ENCODE data around the gene DPP10. TPM values are rescaled to one million over a fixed set of nuclear protein-coding genes. Genes with fewer than 3 reads are reported as not detected.
A peak's percentile ranks its signal among the peaks of the same experiment; 100 is the strongest.

Gene DPP10
- total RNA-seq, 2 donors from 2014 or later = not detected

- Mint-ChIP-seq H3K27me3 (ENCODE audit: low read depth) (no peaks in the 10 kb centered on the region), H3K27ac (no peak overlapping the region), H3K9me3 (peaks cover 2 to 5% of the 10 kb centered on the region in 2 donors)
Measured at GRCh38 chr2:114526841-114527240, 84.4 kb downstream of the DPP10 start.

GRCh38 chr2:114527330-114527983 lies 85.0 kb downstream of the DPP10 start:
- no peaks in the 10 kb centered on the region for H3K27me3 Mint-ChIP-seq (ENCODE audit: low read depth)
- H3K27ac Mint-ChIP-seq = no peak overlapping the region
- no peaks in the 10 kb centered on the region for H3K36me3 Mint-ChIP-seq (ENCODE audit: insufficient read depth in 2 of 2)
- H3K4me1 Mint-ChIP-seq (ENCODE audit: low read depth) = no peaks in the 10 kb centered on the region
- DNase-seq = no peak
- no peak overlapping the region for H3K4me3 Mint-ChIP-seq
- ATAC-seq (replicated peaks in 1 of 2) = no peak
- H3K9me3 Mint-ChIP-seq = peaks cover 2 to 5% of the 10 kb centered on the region in 2 donors

More at GRCh38 chr2:114526841-114527240, 84.4 kb downstream of the DPP10 start:
- H3K4me3 Mint-ChIP-seq = no peak overlapping the region
- ATAC-seq (replicated peaks in 1 of 2) = no peak
- no peak for DNase-seq
- no peaks in the 10 kb centered on the region for H3K36me3 Mint-ChIP-seq (ENCODE audit: insufficient read depth in 2 of 2)
- no peaks in the 10 kb centered on the region for H3K4me1 Mint-ChIP-seq (ENCODE audit: low read depth)

GRCh38 chr2:114534116-114535084 lies 92.0 kb downstream of the DPP10 start:
- H3K4me1 Mint-ChIP-seq (ENCODE audit: low read depth) = no peaks in the 10 kb centered on the region
- H3K36me3 Mint-ChIP-seq (ENCODE audit: insufficient read depth in 2 of 2) = no peaks in the 10 kb centered on the region
- H3K4me3 Mint-ChIP-seq = no peak overlapping the region
- ATAC-seq (replicated peaks in 1 of 2) (no peak), DNase-seq (no peak)
- H3K9me3 Mint-ChIP-seq = no peaks in the 10 kb centered on the region
- H3K27me3 Mint-ChIP-seq (ENCODE audit: low read depth) = no peaks in the 10 kb centered on the region
- peak overlapping the region; percentile 25 for H3K27ac Mint-ChIP-seq

- Mint-ChIP-seq H3K4me3 (no peak overlapping the region), H3K27ac (no peak overlapping the region), H3K4me1 (ENCODE audit: low read depth) (no peaks in the 10 kb centered on the region), H3K27me3 (ENCODE audit: low read depth) (no peaks in the 10 kb centered on the region), H3K36me3 (ENCODE audit: insufficient read depth in 2 of 2) (no peaks in the 10 kb centered on the region), H3K9me3 (no peaks in the 10 kb centered on the region)
- ATAC-seq (replicated peaks in 1 of 2) = no peak
- DNase-seq = no peak
Measured at GRCh38 chr2:114537777-114538176, 95.3 kb downstream of the DPP10 start.

DNA sequence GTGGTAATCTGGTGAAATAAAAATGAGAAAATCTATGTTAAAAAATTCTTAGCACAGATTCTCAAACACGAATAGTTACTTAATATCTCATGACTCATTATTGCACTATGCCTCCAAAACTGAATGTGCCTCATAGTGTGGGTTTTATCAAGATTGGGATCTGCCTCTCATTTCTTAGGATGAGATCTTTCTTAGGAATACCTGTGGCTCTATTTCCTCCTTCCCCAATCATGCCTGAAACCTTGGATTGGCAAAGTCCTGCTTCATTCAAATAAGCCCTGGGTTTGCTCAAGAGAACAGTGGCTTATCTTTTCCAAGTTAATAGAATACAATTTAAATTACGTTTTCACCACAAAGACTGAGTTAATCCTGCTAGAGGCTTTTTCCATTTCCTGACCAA lies 100.3 kb downstream of the DPP10 start:
- H3K27ac Mint-ChIP-seq = no peak overlapping the region
- H3K4me3 Mint-ChIP-seq = no peak overlapping the region
- H3K4me1 Mint-ChIP-seq (ENCODE audit: low read depth) = no peaks in the 10 kb centered on the region
- peaks cover 25% of the 10 kb centered on the region for H3K27me3 Mint-ChIP-seq (ENCODE audit: low read depth)
- H3K9me3 Mint-ChIP-seq = peaks cover 2 to 4% of the 10 kb centered on the region in 2 donors
- no peaks in the 10 kb centered on the region for H3K36me3 Mint-ChIP-seq (ENCODE audit: insufficient read depth in 2 of 2)
- DNase-seq (no peak), ATAC-seq (replicated peaks in 1 of 2) (no peak)

DNA sequence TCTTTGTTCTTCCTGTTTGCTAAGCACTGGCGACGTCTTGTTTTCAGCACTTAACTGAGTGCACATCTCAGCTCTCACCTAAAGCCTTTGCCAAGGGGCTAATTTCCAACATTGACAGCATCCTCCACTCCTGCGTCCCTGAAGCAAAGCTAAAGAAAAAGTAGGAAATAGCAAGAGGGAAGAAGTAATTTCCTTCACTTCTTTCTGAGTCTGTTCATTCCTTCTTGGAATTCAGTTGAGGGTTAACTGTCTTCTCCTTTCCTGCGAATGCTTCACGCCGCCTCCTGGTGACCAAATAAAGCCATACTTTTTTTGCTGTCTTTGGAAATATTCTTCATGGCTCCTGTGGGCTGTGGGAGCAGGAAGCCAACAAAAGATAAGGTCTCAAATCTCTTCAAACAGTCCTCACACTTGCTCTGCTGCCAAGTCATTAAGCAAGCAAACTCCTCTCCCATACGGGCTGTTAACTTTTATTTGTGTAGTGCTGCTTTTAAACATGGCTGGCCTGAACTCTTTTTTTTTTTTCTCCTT lies 100.9 kb downstream of the DPP10 start:
- ATAC-seq (replicated peaks in 1 of 2) (no peak), DNase-seq (no peak)
- no peak overlapping the region for H3K4me3 Mint-ChIP-seq
- H3K36me3 Mint-ChIP-seq (ENCODE audit: insufficient read depth in 2 of 2) = no peaks in the 10 kb centered on the region
- peaks cover 2 to 4% of the 10 kb centered on the region in 2 donors for H3K9me3 Mint-ChIP-seq
- H3K4me1 Mint-ChIP-seq (ENCODE audit: low read depth) = no peaks in the 10 kb centered on the region
- no peak overlapping the region for H3K27ac Mint-ChIP-seq
- peaks cover 25% of the 10 kb centered on the region for H3K27me3 Mint-ChIP-seq (ENCODE audit: low read depth)

GRCh38 chr2:114545052-114545451 lies 102.6 kb downstream of the DPP10 start:
- no peak overlapping the region for H3K27ac Mint-ChIP-seq
- H3K27me3 Mint-ChIP-seq (ENCODE audit: low read depth) = peaks cover 25% of the 10 kb centered on the region
- ATAC-seq (replicated peaks in 1 of 2) = no peak
- H3K4me1 Mint-ChIP-seq (ENCODE audit: low read depth) = no peaks in the 10 kb centered on the region
- H3K4me3 Mint-ChIP-seq = no peak overlapping the region
- H3K9me3 Mint-ChIP-seq = peaks cover 2 to 4% of the 10 kb centered on the region in 2 donors
- DNase-seq = no peak
- no peaks in the 10 kb centered on the region for H3K36me3 Mint-ChIP-seq (ENCODE audit: insufficient read depth in 2 of 2)

GRCh38 chr2:114546531-114546930 lies 104.1 kb downstream of the DPP10 start:
- no peak overlapping the region for H3K4me3 Mint-ChIP-seq
- ATAC-seq (replicated peaks in 1 of 2) = no peak
- H3K27ac Mint-ChIP-seq = no peak overlapping the region

GRCh38 chr2:114548151-114548550 lies 105.7 kb downstream of the DPP10 start:
- Mint-ChIP-seq H3K27ac (no peak overlapping the region), H3K4me3 (no peak overlapping the region), H3K27me3 (ENCODE audit: low read depth) (peaks cover 25% of the 10 kb centered on the region), H3K36me3 (ENCODE audit: insufficient read depth in 2 of 2) (no peaks in the 10 kb centered on the region), H3K9me3 (peaks cover 2 to 4% of the 10 kb centered on the region in 2 donors), H3K4me1 (ENCODE audit: low read depth) (no peaks in the 10 kb centered on the region)
- ATAC-seq (replicated peaks in 1 of 2) (no peak), DNase-seq (no peak)

More at GRCh38 chr2:114546531-114546930, 104.1 kb downstream of the DPP10 start:
- Mint-ChIP-seq H3K4me1 (ENCODE audit: low read depth) (no peaks in the 10 kb centered on the region), H3K9me3 (peaks cover 2 to 4% of the 10 kb centered on the region in 2 donors), H3K27me3 (ENCODE audit: low read depth) (peaks cover 25% of the 10 kb centered on the region), H3K36me3 (ENCODE audit: insufficient read depth in 2 of 2) (no peaks in the 10 kb centered on the region)
- no peak for DNase-seq

DNA sequence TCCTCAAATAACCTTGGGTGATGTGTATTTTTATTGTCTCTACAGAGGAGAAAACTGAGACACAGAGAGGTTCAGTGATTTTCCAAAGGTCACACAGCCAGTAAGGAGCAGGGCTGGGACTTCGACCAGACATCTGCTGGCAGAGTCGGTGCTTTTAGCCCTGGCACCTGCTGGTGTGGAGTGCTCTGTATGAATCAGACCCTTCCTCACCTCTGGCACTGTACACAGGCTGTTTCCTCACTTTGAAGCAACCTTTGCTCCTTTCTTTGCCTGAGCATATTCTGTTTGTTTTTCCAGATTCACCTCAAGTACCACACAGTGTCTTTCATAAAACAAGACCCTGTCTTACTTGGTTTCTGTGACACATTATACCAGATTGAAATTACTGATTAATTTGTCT lies 107.9 kb downstream of the DPP10 start:
- Mint-ChIP-seq H3K27ac (no peak overlapping the region), H3K27me3 (ENCODE audit: low read depth) (peaks cover 16% of the 10 kb centered on the region), H3K36me3 (ENCODE audit: insufficient read depth in 2 of 2) (no peaks in the 10 kb centered on the region), H3K4me1 (ENCODE audit: low read depth) (no peaks in the 10 kb centered on the region), H3K9me3 (no peaks in the 10 kb centered on the region), H3K4me3 (no peak overlapping the region)
- no peak for ATAC-seq (replicated peaks in 1 of 2)
- no peak for DNase-seq

DNA sequence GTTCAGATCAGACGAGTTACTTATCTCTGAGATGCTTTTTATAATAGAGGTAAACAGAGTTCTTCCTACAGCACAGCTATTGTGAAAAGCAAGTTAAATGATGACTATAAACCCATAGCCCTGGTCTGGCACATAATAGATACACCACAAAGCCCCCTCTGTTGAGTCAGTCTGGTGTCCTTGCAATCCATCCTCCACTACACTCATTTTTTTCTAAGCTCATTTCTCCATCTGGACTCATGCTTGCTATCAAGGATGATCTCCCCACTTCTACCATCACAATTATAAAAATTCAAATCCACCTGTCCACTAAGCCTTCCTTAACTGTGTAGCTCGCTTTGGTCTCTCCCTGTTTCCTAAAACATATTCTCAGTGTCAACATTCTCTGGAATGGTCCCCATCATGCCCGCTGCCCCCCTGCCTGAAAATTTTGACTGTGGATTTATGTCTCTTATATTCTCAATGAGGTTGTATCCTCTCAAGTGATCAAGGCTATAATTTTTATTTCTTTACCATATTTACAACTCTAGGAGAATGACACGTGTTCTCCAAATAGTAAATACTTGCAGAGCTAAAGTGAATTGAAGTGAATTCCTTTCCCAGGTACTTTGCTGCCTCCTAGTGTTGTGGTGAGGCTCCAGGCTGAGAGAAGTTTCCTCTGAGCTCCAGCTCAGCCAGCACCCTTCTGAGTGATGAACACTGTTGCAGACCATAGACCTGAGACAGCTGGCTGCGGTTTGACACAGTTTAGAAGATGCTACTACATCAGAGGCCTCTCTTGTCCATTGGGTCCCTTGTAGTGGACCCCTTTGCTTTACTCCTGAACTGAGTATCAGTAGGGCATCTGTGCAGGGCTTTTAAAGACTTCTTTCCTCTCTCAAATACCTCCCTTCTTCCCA lies 108.7 kb downstream of the DPP10 start:
- Mint-ChIP-seq H3K27me3 (ENCODE audit: low read depth) (peaks cover 11% of the 10 kb centered on the region), H3K4me1 (ENCODE audit: low read depth) (no peaks in the 10 kb centered on the region), H3K9me3 (no peaks in the 10 kb centered on the region), H3K4me3 (no peak overlapping the region), H3K27ac (no peak overlapping the region), H3K36me3 (ENCODE audit: insufficient read depth in 2 of 2) (no peaks in the 10 kb centered on the region)
- ATAC-seq (replicated peaks in 1 of 2) = peak in 1 of 2 donors; percentile 45
- DNase-seq = peak; percentile 13 to 32

GRCh38 chr2:114553027-114553426 lies 110.6 kb downstream of the DPP10 start:
- no peaks in the 10 kb centered on the region for H3K36me3 Mint-ChIP-seq (ENCODE audit: insufficient read depth in 2 of 2)
- ATAC-seq (replicated peaks in 1 of 2) = no peak
- H3K27me3 Mint-ChIP-seq (ENCODE audit: low read depth) = no peaks in the 10 kb centered on the region
- H3K27ac Mint-ChIP-seq = no peak overlapping the region
- H3K9me3 Mint-ChIP-seq = no peaks in the 10 kb centered on the region
- no peak overlapping the region for H3K4me3 Mint-ChIP-seq
- no peaks in the 10 kb centered on the region for H3K4me1 Mint-ChIP-seq (ENCODE audit: low read depth)
- DNase-seq = no peak

Data from activated T-cell treated with anti-CD3 and anti-CD28 coated beads, Interleukin-2, amount 50 U/mL, for 72 hours (primary cell).